TTC549 (cell line): ENCODE measurements around the gene GOLGA5.
"Not testable (repeated sequence)": the region's sequence is repeated elsewhere in the genome, so short reads cannot be mapped to it uniquely, and the experiment has no call there.

Source experiments
- FAIRE-seq: peaks from 2 replicates; lab custom pipeline; 2012; peaks lifted over from hg19 to GRCh38; lab: Jason Lieb, UNC

GOLGA5 gene

GRCh38 chr14:92778868-92779565, 15.1 kb upstream of the GOLGA5 start:
- peak; percentile 56 for FAIRE-seq

DNA sequence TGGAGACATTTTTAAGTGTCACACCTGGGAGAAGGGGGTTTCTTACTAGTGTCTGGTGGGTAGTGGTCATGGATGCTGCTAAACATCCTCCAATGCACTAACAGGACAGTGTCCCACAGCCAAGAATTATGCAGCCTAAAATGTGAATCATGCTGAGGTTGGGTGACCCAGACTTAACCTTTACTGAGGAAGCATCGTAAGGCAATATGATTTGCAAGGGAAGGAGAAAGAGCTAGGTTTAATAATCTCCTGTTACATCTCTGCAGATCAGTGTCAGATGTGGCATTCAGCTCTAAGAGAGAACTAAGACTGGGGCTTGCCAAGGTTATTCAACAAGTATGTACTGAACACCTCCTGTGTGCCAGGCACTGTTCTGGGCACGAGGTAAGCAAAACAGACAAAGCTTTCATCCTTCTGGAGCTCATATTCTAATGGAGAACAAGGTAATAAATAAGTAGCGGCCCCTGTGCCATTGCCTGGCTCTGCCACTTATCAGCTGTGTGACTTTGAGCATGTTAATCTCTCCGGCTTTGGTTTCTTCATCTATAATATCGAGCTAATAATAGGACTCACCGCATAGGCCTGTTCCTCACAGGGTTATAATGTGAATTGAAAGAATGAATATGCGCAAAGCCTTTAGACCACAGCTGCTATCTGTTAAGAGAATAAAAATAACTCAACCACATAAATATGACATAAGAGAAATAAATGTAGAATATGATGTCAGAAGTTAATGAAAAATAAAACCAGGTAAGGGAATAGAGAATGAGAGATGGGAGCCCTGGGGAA, 13.5 kb upstream of the GOLGA5 start:
- no peak for FAIRE-seq

- no peak for FAIRE-seq
Measured at GRCh38 chr14:92781350-92781749, 12.8 kb upstream of the GOLGA5 start.

DNA sequence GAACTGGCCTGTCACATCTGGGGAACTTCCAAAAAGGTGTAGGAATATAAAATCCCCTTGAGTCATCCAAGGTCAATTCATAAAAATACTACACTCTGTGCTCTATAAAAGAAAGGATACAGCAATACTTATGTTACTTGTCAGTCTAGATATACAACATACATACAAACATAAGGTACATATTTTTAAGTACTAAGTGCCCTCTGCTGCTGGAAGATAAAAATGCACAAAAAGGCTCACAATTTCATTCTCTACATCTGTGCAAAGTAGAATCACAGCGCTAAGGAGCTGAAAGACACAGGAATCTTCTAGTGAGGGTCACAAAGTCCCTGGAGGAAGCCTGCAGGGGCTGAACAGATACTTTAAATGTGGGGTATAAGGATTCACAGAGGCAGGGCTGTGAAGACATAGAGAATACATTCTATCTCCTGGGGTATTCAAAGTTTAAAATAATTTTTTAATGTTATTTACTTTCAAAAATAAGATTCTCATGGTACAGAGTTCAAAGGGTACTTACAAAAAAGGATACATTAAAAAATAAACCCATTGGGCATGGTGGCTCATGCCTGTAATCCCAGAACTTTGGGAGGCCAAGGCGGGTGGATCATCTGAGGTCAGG, 10.2 kb upstream of the GOLGA5 start:
- FAIRE-seq = peak; percentile 82

- no peak for FAIRE-seq
Measured at GRCh38 chr14:92785667-92786426, 8.3 kb upstream of the GOLGA5 start.

GRCh38 chr14:92786427-92786756, 7.7 kb upstream of the GOLGA5 start:
- FAIRE-seq = no peak

DNA sequence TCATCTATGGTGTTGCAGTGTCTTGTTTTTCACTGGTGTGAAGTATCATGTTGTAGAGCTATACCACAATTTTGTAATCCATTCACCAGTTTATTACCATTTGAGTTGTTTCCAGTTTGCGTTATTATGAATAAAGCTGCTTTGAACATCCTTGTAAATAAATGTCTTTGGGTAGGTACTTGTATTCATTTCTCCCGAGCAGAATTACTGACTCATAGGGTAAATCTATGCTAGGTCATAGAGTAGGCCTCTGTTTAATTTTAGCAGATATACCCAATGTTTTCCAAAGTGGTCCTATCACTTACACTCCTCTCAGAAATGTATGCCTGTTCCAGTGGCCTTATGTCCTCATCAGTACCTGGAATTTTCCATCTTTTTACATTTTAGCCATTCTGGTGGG, 6.6 kb upstream of the GOLGA5 start:
- FAIRE-seq = no peak

GRCh38 chr14:92789457-92790089, 4.5 kb upstream of the GOLGA5 start:
- no peak for FAIRE-seq

DNA sequence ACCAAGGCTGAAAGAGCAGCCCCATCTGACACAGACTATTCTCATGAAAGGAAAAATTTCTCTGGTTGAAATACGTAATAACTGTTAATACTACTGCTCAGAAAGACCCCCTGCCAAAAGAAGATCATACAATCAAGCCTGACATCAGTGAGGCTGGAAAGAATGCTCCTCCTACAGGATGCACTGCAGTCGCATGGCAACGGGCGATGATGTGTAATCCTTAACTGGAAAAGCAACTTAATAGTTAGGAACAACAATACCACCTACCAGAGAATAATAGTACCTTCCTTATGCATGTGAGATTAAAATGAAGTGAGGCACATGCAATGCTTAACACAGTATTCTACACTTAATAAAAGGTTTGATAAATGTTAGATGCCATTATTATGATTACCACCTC, 1.2 kb upstream of the GOLGA5 start:
- FAIRE-seq = no peak

GRCh38 chr14:92794547-92794941, 439 bp downstream of the GOLGA5 start:
- no peak for FAIRE-seq

GRCh38 chr14:92794961-92795360, 856 bp downstream of the GOLGA5 start:
- FAIRE-seq = no peak

- no peak for FAIRE-seq
Measured at GRCh38 chr14:92797935-92798653, 4.0 kb downstream of the GOLGA5 start.

DNA sequence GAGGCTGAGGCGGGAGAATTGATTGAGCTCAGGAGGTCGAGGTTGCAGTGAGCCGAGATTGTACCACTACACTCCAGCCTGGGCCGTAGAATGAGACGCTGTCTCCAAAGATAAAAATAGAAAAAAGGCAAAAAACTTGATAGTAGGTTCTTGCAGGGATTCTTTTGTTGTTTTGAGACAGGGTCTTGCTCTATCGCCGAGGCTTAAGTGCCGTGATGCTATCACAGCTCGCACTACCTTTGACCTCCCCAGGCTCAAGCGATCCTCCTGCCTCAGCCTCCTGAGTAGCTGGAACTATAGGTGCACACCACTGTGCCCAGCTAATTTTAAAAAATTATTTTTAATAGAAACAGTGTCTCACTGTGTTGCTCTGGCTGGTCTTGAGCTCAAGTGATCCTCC, 4.7 kb downstream of the GOLGA5 start:
- FAIRE-seq = no peak

- no peak for FAIRE-seq
Measured at GRCh38 chr14:92800012-92800411, 5.9 kb downstream of the GOLGA5 start.

GRCh38 chr14:92800525-92800924, 6.4 kb downstream of the GOLGA5 start:
- no peak for FAIRE-seq

GRCh38 chr14:92801917-92802316, 7.8 kb downstream of the GOLGA5 start:
- no peak for FAIRE-seq

- FAIRE-seq = no peak
Measured at GRCh38 chr14:92802678-92803077, 8.6 kb downstream of the GOLGA5 start.

DNA sequence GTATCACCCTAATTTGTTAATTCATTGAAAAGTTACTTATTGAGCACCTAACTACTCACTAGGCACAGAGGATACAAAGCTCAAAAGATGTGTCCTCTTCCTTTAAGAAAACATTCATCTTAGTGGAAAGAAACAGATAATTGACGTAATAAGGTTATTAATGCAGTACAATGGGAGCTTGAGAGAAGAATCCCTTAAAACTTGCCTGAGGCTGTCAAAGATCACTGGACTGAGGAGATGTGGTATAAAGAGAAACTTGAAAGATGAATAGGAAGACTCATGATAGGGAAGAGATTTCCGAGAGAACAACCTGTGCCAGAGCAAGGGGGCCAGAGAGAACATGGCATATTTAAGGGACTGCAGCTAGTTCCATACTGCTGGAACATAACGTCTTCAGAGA, 19.1 kb downstream of the GOLGA5 start:
- FAIRE-seq = no peak

- no peak for FAIRE-seq
Measured at GRCh38 chr14:92819011-92819597, 25.0 kb downstream of the GOLGA5 start.

- FAIRE-seq = not testable (repeated sequence)
Measured at GRCh38 chr14:92819680-92820535, 25.8 kb downstream of the GOLGA5 start.
